GM19395 (cell line): ENCODE results near the gene TESK1.
A peak's percentile ranks its signal among the peaks of the same experiment; 100 is the strongest.
"Not testable (repeated sequence)": the region's sequence is repeated elsewhere in the genome, so short reads cannot be mapped to it uniquely, and the experiment has no call there.

Experiments used
- ATAC-seq: cut with Tn5 transposase; IDR thresholded peaks from one replicate; pipeline ENCODE4 v1.9.1; 2021; ENCODE audit warnings: mild to moderate bottlenecking, moderate library complexity; ENCODE audit not compliant: unreplicated experiment

Gene TESK1

DNA sequence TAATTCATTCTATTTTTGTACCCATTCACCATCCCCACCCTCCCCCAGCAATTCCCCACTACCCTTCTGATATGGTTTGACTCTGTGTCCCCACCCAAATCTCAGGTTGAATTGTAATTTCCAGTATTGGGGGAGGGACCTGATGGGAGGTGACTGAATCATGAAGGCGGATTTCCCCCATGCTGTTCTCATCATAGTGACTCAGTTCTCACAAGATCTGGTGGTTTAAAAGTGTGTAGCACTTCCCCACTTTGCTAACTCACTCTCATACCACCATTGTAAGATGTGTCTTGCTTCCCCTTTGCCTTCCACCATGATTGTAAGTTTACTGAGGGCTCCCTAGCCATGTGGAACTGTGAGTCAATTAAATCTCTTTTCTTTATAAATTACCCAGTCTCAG is 25.9 kb upstream of the TESK1 start:
- ATAC-seq, result no peak

DNA sequence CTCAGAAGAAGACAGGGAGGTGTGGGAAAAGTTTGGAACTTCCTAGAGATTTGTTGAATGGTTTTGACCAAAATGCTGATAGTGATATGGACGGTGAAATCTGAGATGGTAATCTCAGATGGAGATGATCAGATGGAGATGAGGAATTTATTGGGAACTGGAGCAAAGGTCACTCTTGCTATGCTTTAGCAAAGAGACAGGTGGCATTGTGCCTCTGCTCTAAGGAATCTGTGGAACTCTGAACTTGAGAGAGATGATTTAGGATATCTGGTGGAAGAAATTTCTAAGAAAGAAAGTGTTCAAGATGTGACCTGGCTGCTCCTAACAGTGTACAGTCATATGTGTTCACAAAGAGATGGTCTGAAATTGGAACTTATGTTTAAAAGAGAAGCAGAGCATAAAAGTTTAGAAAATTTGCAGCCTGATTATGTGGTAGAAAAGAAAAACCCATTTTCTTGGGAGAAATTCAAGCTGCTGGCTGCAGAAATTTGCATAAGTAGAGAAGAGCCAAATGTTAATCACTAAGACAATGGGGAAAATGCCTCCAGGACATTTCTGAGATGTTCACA is 25.3 kb upstream of the TESK1 start:
- not testable (repeated sequence) for ATAC-seq

DNA sequence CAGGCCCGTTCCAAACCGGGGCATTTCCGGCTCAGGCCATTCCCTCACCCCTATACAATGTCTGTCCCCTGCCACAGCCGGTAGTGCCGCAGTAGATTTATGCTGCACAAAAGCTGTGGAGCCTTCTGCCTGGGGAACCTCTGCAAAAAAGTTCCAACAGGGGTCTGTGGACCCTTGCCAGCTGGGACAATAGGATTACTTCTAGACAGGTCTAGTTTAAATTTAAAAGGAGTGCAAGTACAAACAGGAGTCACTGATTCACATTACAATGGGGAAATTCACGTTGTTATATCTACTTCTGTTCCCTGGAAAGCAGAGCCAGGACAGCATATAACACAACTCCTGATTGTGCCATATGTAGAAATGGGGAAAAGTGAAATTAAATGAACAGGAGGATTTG is 21.5 kb upstream of the TESK1 start:
- ATAC-seq, result not testable (repeated sequence)

DNA sequence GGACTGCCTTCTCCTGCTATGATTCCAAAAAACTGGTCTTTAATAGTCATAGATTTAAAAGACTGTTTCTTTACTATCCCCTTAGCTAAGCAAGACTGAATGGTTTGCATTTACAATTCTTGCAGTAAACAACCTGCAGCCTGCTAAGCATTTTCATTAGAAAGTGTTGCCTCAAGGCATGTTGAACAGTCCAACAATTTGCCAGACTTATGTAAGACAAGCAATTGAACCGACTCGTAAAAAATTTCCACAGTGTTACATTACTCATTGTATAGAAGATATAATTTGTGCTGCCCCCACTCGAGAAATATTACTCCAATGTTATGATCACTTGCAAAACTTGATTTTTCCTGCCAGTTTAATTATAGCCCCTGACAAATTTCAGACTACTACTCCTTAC is 20.4 kb upstream of the TESK1 start:
- ATAC-seq, result not testable (repeated sequence)

DNA sequence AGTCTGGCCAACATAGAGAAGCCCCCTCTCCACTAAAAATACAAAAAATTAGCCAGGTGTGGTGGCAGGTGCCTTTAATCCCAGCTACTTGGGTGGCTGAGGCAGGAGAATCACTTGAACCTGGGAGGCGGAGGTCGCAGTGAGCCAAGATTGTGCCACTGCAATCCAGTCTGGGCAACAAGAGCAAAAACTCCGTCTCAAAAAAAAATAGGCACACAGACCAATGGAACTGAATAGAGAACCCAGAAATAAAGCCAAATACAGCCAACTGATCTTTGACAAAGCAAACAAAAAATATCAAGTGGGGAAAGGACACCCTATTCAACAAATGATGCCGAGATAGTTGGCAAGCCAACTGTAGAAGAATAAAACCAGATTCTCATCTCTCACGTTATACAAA is 16.6 kb upstream of the TESK1 start:
- not testable (repeated sequence) for ATAC-seq

DNA sequence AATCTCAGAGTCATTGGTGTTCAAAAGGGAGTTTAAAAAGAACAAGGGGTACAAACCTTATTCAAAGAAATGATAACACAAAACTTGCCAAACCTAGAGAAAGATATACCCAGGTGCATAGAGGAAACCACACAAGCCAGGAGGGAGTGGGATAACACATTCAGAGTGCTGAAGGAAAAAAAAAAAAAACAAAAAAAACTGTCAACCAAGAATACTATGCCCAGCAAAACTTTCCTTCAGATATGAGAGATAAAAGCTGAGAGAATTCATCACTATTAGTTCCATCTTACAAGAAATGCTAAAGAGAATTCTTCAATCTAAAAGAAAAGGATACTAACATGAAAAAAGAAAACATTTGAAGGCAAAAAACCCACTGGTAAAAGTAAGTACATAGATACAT is 11.5 kb upstream of the TESK1 start:
- ATAC-seq, result no peak

DNA sequence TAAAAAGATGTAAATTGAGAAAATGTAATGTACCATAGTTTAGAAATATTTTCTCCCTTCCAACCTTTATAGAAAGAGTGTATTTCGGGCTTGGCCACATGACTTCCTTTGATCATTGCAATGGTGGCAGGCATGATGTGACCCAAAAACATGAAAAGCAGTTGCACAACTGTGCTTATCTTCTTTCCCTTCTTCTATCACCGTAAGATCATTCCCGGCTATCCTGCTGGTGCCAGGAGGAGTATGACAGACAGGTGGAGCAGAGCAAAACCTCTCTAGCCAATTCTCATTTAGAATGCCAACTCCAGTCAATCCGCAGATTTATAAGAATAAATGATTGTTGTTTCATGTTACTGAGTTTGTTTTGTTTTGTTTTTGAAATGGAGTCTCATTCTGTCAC is 10.6 kb upstream of the TESK1 start:
- ATAC-seq, result no peak

DNA sequence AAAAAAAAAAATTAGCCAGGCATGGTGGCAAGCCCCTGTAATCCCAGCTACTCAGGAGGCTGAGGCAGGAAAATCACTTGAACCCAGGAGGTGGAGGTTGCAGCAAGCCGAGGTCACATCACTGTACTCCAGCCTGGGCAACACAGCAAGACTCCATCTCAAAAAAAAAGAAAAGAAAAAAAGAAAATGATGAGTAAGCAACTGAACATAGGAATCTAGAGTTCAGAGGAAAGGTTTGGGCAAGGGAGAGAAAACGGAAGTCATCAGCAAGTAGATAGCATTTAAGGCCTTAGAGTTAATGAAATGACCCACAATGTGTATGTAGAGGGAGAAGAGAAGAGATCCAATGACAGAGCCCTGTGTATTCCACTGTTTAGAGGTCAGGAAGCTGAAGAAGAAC is 8.2 kb upstream of the TESK1 start:
- not testable (repeated sequence) for ATAC-seq

DNA sequence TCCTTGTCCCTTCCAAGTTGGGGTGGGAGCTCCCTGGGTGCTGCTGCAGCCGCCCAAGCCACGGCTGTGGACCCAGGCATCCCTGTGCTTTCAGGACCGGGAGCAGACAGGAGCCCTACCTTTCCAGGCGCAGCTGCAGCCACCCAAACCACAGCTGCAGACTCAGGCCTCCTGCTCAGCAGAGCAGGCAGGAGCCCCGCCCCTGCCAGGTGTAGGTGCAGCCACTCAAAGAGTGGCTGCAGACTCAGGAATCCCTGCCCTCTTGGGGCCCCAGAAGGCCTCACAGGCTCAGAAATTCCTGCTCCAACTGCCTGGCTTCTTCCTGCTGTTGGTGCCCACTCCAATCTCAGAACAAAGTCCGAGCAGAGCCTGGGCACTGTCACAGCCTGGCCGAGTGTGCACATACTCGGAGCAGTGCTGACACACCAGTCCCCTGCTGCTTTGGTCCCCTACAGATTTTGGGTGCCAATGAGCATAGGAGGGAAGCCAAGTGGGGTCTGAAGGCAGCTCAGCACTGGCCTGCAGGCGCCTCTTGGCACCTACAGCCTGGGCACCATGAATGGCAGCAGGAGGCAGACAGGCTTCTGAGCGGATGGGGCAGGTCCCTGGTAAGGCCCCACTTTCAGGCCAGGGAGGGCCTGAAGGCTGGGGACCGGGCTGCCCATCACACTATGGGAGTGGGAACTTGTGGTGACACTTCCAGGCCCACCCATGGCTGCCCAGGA is 6.0 kb upstream of the TESK1 start:
- no peak for ATAC-seq

DNA sequence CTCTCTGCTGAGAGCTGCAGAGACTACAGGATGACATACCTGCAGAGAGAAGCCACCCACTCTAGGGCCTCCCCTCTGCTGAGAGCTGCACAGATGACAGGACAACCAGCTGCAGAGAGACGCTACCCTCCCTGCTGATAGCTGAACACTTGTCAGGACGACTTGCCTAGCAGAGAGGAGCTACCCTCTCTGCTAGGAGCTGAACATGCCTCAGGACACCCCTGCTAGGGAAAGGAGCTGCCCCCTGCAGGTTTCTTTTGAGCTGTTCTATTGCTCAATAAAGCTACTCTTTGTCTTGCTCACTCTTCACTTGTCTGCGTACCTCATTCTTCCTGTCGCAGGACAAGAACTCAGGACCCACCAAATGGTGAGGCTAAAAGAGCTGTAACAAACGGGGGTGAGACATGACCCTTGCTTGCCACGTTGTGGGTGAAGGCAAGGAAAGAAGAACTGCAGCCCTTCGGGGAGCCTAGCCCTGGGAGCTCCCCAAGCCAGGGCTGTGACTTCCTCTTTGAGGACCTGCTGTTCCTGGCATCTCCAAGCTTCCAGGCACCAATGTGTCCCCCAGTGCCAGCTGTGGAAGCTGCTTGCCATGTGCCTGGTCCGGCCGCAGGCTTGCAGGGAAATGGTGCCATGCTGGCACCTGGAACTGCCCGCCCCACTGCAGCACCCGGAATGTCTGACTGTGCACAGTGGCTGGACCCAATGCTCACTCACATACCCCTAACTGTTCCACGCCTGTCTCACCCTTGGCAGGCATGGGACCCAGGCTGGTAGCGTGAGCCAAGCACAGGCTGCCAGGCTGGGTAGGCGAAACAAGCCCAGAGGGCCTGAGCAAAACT is 5.1 kb upstream of the TESK1 start:
- ATAC-seq, result no peak

DNA sequence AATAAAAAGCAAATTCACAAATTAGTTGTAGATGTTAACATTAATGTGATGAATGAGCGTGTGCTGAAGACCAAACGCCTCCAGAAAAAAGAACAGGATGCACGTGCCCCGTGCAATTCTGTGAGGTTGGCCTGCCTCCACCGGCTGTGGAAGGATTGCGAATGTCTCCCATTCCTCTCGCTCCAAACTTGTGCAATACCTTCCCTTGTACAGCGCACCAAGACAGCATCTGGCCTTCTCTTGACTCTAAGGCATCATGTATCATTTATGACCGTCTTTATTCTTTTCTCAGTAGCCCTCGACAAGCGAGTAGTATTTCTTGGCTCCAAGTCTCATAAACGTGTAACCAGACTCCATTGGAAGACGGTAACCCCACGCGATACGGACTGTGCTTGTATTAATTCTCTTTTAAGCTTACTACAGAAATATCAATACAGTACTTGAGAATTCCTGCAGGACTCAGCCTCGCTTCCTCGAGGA is 1.5 kb upstream of the TESK1 start:
- peak; percentile 5 for ATAC-seq

DNA sequence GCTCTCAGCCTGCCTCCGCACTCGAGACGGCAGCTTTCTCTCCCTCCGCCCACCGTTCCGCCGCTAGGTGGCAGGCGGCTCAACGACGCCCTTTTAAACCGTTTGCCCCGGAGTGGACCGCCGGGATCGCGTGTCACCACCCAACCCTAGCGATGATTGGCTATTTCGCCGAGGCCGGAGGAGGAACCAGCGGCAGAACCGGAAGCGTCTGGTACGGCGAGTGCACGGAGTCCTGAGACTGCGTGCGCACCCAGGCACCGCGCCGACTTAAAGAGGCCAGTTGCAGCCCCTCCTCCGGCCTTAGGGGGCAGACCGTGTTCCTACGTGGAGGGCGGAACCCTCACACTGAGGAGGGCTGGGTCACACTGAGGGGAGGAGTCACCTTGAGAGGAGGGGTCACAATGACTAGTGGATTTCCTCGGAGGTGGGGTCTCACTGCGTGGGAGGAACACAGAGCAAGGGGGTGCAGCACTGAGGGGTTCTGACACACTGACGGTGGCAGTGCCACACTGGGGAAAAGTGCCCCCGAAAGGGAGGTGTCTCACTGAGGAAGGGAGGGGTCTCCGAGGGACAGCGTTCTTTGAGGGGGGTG is 980 bp upstream of the TESK1 start:
- ATAC-seq, result peak; percentile 87

DNA sequence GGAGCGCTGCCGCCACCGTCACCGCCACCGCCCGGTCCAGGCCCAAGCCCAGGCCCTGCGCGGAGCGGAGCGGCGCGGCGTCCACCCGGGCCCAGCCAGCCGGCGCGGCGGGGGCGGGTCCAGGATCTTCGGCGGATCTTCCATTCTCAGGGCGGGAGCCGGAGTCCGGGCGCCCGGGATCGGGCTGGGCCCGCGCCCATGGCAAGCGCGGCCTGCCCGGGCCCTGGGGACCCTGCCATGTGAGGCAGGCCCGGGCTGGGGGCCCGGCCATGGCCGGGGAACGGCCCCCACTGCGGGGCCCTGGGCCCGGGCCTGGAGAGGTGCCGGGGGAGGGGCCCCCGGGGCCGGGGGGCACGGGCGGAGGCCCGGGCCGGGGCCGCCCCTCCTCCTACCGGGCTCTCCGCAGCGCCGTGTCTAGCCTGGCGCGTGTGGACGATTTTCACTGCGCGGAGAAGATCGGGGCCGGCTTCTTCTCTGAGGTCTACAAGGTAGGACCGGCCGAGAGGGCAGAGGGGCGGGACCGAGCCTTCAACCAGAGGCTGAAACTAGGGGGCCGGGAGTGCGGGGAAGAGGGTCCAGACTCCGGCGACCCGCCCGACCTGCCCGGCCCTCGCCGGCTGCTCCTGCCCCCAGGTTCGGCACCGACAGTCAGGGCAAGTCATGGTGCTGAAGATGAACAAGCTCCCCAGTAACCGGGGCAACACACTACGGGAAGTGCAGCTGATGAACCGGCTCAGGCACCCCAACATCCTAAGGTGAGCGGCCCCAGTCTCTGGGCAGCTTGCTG is 482 bp downstream of the TESK1 start:
- peak; percentile 3 for ATAC-seq

DNA sequence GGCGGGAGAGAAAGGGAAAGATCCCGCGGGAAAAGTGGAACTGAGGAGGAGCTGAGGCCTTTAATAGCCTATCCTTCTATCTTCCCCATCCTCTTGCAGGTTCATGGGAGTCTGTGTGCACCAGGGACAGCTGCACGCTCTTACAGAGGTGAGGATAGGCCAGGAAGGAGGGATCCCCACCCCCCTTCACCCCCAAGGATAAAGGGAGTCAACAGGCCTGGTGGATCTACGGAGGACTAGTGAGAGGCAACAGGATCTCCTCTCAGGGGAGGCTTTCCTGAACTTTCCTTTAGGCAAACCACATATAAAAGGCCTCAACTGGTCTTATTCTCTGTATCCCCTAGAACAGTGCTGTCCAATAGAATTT is 1.1 kb downstream of the TESK1 start:
- no peak for ATAC-seq

DNA sequence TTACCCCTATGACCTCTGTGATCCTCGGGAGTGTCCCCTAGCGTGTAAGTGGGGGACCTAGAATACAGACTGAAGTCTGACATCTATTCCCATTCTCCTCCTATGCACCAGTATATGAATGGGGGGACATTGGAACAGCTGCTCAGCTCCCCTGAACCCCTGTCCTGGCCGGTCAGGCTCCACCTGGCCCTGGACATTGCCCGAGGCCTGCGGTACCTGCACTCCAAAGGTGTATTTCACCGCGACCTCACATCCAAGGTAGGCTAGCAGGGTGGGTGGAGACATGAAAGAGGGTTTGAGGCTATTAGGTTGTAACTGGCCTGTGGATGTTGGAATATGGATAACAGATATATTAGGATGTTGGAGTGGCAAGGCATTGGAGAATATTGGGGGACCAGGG is 1.7 kb downstream of the TESK1 start:
- ATAC-seq, result no peak

DNA sequence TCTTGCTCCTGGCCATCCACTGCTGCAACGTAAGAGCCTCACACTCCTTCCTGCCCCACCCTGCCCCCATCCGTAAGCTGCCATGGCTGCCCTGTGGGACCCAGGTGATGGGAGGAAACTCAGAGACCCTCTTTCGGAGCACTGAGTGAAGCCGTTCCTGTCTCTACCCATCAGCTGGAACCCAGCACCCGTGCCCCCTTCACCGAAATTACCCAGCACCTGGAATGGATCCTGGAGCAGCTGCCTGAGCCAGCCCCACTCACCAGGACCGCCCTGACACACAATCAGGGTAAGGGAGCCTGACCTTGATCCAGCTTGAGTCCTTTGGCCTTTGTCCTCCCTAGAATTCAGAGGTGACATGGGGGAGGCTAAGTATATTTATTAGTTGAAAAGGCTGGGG is 3.2 kb downstream of the TESK1 start:
- no peak for ATAC-seq

DNA sequence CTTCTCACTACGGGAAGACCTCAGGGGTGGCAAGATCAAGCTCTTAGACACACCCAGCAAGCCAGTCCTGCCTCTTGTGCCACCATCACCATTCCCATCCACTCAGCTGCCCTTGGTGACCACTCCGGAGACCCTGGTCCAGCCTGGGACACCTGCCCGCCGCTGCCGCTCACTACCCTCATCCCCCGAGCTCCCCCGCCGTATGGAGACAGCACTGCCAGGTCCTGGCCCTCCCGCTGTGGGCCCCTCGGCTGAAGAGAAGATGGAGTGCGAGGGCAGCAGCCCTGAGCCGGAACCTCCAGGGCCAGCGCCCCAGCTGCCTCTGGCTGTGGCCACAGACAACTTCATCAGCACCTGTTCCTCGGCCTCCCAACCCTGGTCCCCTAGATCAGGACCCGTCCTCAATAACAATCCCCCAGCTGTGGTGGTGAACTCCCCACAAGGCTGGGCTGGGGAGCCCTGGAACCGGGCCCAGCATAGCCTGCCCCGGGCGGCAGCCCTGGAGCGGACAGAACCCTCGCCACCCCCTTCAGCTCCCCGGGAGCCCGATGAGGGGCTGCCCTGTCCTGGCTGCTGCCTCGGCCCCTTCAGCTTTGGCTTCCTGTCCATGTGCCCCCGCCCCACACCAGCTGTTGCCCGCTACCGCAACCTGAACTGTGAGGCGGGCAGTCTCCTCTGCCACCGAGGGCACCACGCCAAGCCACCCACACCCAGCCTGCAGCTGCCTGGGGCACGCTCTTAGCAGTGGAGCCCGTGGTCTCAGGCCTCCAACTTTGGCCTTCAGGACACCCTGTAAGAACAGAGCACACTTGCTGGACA is 4.1 kb downstream of the TESK1 start:
- no peak for ATAC-seq

DNA sequence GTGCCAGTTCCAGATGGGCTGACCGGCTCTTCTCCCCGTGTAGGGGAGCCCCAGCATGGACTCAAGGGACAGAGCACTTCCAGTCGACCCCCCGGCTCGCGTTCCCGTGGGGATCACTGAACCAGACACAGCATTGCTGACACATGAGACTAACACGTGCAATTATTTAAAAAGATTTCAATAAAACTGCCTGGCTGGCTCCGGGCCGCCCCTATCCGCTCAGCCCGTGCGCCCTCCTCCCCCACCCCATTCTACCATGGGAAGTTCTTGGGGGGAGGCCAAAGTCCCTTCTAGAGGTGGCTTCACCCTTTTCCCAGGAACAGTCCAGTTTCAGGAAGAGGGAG is 4.7 kb downstream of the TESK1 start:
- no peak for ATAC-seq

DNA sequence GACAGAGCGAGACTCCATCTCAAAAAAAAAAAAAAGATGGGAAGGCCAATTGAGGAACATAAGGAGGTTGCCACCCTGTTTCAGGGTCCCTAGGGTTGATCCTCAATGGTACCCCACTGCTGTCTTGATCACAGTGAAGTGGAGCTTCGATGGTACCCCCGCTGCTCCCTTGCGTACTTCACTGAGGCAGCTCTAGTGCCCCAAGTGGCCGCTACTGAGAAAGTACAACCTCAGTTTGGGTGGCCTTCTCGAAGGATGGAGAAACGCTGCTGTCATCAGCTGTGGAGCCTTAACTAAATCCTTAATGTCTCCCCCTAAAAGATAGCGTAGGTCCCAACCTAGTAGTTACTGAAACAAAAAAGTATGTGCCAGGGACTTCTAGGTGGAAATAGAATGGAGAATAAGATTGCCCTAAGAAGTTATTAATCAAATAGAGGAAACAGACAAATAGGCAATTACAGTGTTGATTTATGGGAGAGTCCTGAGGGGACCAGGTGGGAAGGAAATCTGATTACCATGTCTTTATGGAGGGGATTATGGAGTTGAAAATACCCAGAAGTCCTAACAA is 6.3 kb downstream of the TESK1 start:
- peak; percentile 54 for ATAC-seq

DNA sequence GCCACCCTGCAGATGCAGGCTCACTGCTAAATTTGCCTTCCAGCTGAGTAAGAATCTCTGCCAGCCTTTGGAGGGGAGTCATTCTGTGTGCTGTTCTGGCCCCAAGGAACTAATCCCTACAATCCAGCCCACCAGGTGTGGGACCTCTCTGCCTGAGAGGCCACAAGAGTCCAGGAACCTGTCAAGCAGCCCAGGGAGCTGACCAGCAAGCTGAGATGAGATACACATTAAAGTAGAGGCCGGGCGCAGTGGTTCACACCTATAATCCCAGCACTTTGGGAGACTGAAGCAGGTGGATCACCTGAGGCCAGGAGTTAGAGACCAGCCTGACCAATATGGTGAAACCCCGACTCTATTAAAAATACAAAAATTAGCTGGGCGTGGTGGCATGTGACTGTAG is 7.0 kb downstream of the TESK1 start:
- ATAC-seq, result not testable (repeated sequence)
